Measurements from ENCODE around the gene RTN3.
A peak's percentile ranks its signal among the peaks of the same experiment; 100 is the strongest.

Gene RTN3

GRCh38 chr11:63761931-63762653 is 80.8 kb downstream of the RTN3 start:
- DNase-seq (ENCODE audit: low spot score) = peak; percentile 23
- TF ChIP-seq CTCF (IDR thresholded peaks at IDR 0.05; ENCODE audit: extremely low read depth, missing control alignments) = no peak

- peak; percentile 33 for DNase-seq (ENCODE audit: low spot score)
- TF ChIP-seq CTCF (IDR thresholded peaks at IDR 0.05; ENCODE audit: extremely low read depth, missing control alignments) = no peak
Measured at GRCh38 chr11:63762654-63763495, 81.6 kb downstream of the RTN3 start.

GRCh38 chr11:63763496-63764339 is 82.4 kb downstream of the RTN3 start:
- peak; percentile 36 for DNase-seq (ENCODE audit: low spot score)
- TF ChIP-seq CTCF (IDR thresholded peaks at IDR 0.05; ENCODE audit: extremely low read depth, missing control alignments) = no peak

DNA sequence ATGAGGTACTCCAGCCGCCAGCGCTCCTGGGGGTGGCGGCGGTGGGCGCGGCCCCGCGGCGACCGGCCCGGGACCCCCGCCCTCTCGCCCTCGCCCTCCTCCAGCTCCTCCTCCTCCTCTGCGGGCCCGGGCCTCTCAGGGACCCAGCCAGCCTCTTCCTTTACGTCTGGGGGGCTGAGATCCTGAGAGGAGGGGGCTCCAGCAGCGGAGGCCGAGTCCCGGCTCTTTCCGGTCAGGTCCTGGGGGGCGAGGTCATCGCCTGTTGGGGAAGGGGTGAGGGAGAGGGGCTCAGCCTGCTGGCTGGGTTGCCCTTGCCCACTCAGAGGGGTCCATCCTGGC is 83.0 kb downstream of the RTN3 start:
- no peak for TF ChIP-seq CTCF (IDR thresholded peaks at IDR 0.05; ENCODE audit: extremely low read depth, missing control alignments)
- DNase-seq (ENCODE audit: low spot score) = peak; percentile 26

- TF ChIP-seq CTCF (IDR thresholded peaks at IDR 0.05; ENCODE audit: extremely low read depth, missing control alignments) = no peak
- DNase-seq (ENCODE audit: low spot score) = peak; percentile 51
Measured at GRCh38 chr11:63764679-63765647, 83.7 kb downstream of the RTN3 start.

- peak; percentile 39 for DNase-seq (ENCODE audit: low spot score)
- no peak for TF ChIP-seq CTCF (IDR thresholded peaks at IDR 0.05; ENCODE audit: extremely low read depth, missing control alignments)
Measured at GRCh38 chr11:63765688-63766241, 84.5 kb downstream of the RTN3 start.
